Ectodermal cell (in vitro differentiated cells): ENCODE measurements around the gene KCNIP4.

Experiments
- H3K27ac ChIP-seq: 2 replicates; pipeline ENCODE4 v1.7.0; 2013; ENCODE audit warnings: mild to moderate bottlenecking, low read depth, low read length; ENCODE audit not compliant: insufficient read depth, poor library complexity, severe bottlenecking
- H3K27me3 ChIP-seq: 2 replicates; pipeline ENCODE4 v1.7.0; 2013; ENCODE audit warnings: mild to moderate bottlenecking, low read length; ENCODE audit not compliant: insufficient read depth, control insufficient read depth, poor library complexity, severe bottlenecking
- H3K36me3 ChIP-seq: one replicate; pipeline ENCODE4 v1.7.0; 2013; ENCODE audit warnings: low read length; ENCODE audit not compliant: control insufficient read depth, insufficient read depth
- H3K4me1 ChIP-seq: one replicate; pipeline ENCODE4 v1.7.0; 2013; ENCODE audit warnings: low read length; ENCODE audit not compliant: control insufficient read depth, insufficient read depth
- H3K4me3 ChIP-seq: 2 replicates; pipeline ENCODE4 v1.7.0; 2013; ENCODE audit warnings: low read depth, low read length, control low read depth; ENCODE audit not compliant: insufficient read depth
- H3K9me3 ChIP-seq: 2 replicates; pipeline ENCODE4 v1.7.0; 2013; ENCODE audit warnings: mild to moderate bottlenecking, low read length, moderate library complexity; ENCODE audit not compliant: control insufficient read depth
- WGBS, 2 experiments: methylation state at CpG; one replicate each; pipeline ENCODE4 v1.1.7; 2013; ENCODE audit warnings: missing lambda C conversion rate in 2 of 2; 5-methylcytosine and 5-hydroxymethylcytosine counted together

Gene KCNIP4

DNA sequence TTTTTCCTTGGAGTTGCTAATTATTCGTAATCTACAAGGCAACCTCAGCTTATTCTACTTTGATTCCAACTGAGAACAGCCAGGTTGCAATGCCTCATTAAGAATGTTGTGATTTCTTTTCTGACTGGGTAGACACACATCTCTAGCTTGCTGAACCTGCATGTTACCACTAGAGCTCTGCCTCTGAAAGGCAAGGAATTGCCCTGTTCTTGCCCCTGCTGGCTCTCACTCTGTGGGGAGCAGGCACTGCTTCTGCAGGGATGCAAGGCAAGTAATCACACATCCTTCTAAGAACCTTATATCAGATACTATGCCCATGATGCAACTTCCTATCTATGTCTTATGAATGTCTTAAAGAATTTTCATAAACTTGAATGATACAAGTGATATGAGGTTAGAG lies 745.2 kb downstream of the KCNIP4 start:
- Histone ChIP-seq H3K27ac (no peak overlapping the region), H3K9me3 (no peaks in the 10 kb centered on the region), H3K4me1 (no peaks in the 10 kb centered on the region), H3K4me3 (no peak overlapping the region), H3K27me3 (no peaks in the 10 kb centered on the region), H3K36me3 (no peaks in the 10 kb centered on the region)
- WGBS, 2 experiments: 94 to 96% methylated on average over 1 of the region's 1 CpG

DNA sequence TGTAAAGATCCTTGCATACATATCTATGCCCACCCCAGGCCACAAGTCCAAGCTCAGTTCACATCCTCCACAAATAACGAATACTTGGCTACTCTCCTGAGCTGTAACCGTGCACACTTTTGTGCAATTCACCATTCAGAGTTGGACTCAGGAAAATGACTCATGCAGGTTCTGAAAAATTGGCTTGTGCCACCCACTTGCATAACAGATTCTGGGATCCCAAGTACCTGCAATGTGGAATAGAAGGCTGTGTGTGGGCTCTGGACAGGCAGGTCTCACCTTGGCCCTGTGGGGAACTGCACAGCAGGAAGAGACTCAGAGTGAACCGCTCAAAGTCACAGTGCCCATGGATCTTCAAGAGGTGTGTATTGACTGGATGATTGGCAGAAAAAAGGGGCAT lies 745.6 kb downstream of the KCNIP4 start:
- Histone ChIP-seq H3K4me3 (no peak overlapping the region), H3K4me1 (no peaks in the 10 kb centered on the region), H3K9me3 (no peaks in the 10 kb centered on the region), H3K36me3 (no peaks in the 10 kb centered on the region), H3K27me3 (no peaks in the 10 kb centered on the region), H3K27ac (no peak overlapping the region)
- 88 to 95% methylated on average over 3 of the region's 3 CpGs for WGBS, 2 experiments

GRCh38 chr4:21198683-21199082 lies 749.9 kb downstream of the KCNIP4 start:
- Histone ChIP-seq H3K9me3 (no peaks in the 10 kb centered on the region), H3K4me1 (no peaks in the 10 kb centered on the region), H3K4me3 (no peak overlapping the region), H3K36me3 (no peaks in the 10 kb centered on the region), H3K27ac (no peak overlapping the region), H3K27me3 (no peaks in the 10 kb centered on the region)
- WGBS, 2 experiments: 92 to 94% methylated on average over 4 of the region's 4 CpGs

DNA sequence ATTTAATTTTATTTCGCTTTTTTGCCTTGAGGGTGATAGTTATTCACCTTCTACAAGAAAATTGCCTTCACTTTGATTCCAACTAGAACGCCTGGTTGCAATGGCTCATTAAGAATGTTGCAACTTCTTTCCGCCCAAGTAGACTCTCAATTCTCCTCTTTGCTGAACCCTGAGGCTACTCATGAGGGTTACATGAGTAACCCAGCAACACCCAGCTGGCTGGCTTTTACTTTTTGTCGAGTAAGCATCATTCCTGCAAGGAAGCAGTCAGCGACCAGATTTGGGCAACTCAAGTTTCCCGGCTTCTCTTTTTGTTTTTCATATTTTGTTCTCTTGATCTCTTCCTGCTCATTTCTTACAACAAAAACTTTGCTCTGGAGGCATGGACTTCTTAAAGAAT lies 752.9 kb downstream of the KCNIP4 start:
- Histone ChIP-seq H3K4me1 (no peaks in the 10 kb centered on the region), H3K27ac (no peak overlapping the region), H3K9me3 (no peaks in the 10 kb centered on the region), H3K4me3 (no peak overlapping the region), H3K27me3 (no peaks in the 10 kb centered on the region), H3K36me3 (no peaks in the 10 kb centered on the region)
- WGBS, 2 experiments: 83 to 86% methylated on average over 5 to 6 of the region's 6 CpGs

DNA sequence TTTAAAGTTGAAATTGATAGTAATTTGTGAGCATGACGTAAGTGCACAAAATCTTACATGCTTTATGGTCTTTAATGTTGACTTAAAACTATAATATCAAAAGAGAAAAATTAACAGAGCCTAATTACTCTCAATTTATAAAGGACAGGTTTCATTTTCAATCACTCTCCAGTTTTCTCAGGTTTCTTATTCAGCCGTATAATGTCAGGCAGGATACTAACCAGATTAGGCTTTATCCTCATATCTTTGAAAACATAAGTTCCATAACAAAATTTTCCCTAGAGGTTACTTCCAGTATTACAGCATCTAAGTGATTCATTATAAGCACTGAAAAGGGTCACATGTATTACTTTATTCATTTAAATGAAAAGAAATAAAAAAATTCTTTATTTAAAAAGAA lies 756.2 kb downstream of the KCNIP4 start:
- no peak overlapping the region for H3K4me3 ChIP-seq
- H3K27me3 ChIP-seq: no peaks in the 10 kb centered on the region
- no peaks in the 10 kb centered on the region for H3K36me3 ChIP-seq
- WGBS, 2 experiments: 93 to 95% methylated on average over 1 of the region's 2 CpGs
- H3K9me3 ChIP-seq: no peaks in the 10 kb centered on the region
- H3K4me1 ChIP-seq: no peaks in the 10 kb centered on the region
- H3K27ac ChIP-seq: no peak overlapping the region

GRCh38 chr4:21191317-21191716 lies 757.3 kb downstream of the KCNIP4 start:
- Histone ChIP-seq H3K27me3 (no peaks in the 10 kb centered on the region), H3K27ac (no peak overlapping the region), H3K4me1 (no peaks in the 10 kb centered on the region), H3K9me3 (no peaks in the 10 kb centered on the region), H3K36me3 (no peaks in the 10 kb centered on the region), H3K4me3 (no peak overlapping the region)
- 90 to 97% methylated on average over 6 of the region's 6 CpGs for WGBS, 2 experiments

GRCh38 chr4:21184788-21185187 lies 763.8 kb downstream of the KCNIP4 start:
- H3K9me3 ChIP-seq: no peaks in the 10 kb centered on the region
- H3K4me1 ChIP-seq: no peaks in the 10 kb centered on the region
- H3K27ac ChIP-seq: no peak overlapping the region
- H3K27me3 ChIP-seq: no peaks in the 10 kb centered on the region
- H3K36me3 ChIP-seq: no peaks in the 10 kb centered on the region
- H3K4me3 ChIP-seq: no peak overlapping the region
- WGBS, 2 experiments: 100% methylated on average over 1 of the region's 2 CpGs; no CpG with 5 or more reads in 1 of the 2 experiments

- Histone ChIP-seq H3K4me3 (no peak overlapping the region), H3K36me3 (no peaks in the 10 kb centered on the region), H3K27me3 (no peaks in the 10 kb centered on the region), H3K9me3 (no peaks in the 10 kb centered on the region), H3K27ac (no peak overlapping the region), H3K4me1 (no peaks in the 10 kb centered on the region)
Measured at GRCh38 chr4:21181716-21182115, 766.9 kb downstream of the KCNIP4 start.

DNA sequence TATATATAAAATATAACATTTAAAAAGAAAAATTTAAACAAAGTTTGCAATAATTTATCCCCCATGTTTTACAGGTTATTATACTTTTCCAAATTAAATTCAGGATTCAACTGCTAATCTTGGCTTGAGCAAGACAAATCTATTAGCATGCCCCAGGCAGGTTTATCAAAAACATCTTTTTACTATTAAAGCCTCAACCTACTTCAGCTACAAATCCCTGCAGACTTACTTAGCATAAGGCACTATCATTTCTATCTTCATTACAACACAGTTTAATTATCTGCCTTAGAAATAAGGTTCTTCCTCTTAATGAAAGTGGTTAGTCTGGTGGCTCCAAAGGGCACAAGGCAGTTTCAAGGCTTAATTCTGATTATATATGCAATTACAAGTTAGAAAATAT lies 770.7 kb downstream of the KCNIP4 start:
- no peak overlapping the region for H3K4me3 ChIP-seq
- H3K27ac ChIP-seq: no peak overlapping the region
- no peaks in the 10 kb centered on the region for H3K36me3 ChIP-seq
- no peaks in the 10 kb centered on the region for H3K9me3 ChIP-seq
- H3K27me3 ChIP-seq: no peaks in the 10 kb centered on the region
- H3K4me1 ChIP-seq: no peaks in the 10 kb centered on the region

- no peaks in the 10 kb centered on the region for H3K36me3 ChIP-seq
- WGBS, 2 experiments: 100% methylated on average over 1 of the region's 1 CpG; no CpG with 5 or more reads in 1 of the 2 experiments
- no peak overlapping the region for H3K4me3 ChIP-seq
- H3K4me1 ChIP-seq: no peaks in the 10 kb centered on the region
- H3K27ac ChIP-seq: no peak overlapping the region
- H3K27me3 ChIP-seq: no peaks in the 10 kb centered on the region
- H3K9me3 ChIP-seq: no peaks in the 10 kb centered on the region
Measured at GRCh38 chr4:21177092-21177491, 771.5 kb downstream of the KCNIP4 start.

DNA sequence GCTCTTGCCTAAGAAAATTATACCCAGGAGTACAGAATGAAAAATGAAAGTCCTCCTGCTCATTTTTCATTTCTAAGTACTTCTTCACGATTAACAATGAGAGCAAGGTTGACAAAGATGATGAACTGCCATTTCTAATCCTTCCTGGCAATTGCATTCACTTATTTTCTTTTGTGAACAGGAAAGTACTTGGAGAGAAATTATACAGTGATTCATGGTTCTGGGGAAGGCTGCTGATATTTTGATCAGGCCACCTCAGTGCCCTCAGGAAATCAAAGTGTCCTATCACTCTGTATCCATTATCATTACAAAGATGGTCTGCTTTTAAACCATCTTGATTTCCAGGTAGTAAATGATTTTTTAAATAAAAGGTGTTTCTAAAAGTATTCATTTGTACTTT lies 780.9 kb downstream of the KCNIP4 start:
- H3K9me3 ChIP-seq: no peaks in the 10 kb centered on the region

More for the DNA sequence above, 780.9 kb downstream of the KCNIP4 start:
- no peak overlapping the region for H3K27ac ChIP-seq
- WGBS, 2 experiments: 100% methylated on average over 1 of the region's 1 CpG
- no peaks in the 10 kb centered on the region for H3K36me3 ChIP-seq
- no peak overlapping the region for H3K4me3 ChIP-seq
- H3K4me1 ChIP-seq: no peaks in the 10 kb centered on the region
- no peaks in the 10 kb centered on the region for H3K27me3 ChIP-seq
